HepG2 (cell line): ENCODE measurements around the gene SEC31B. TPM values are rescaled to one million over a fixed set of nuclear protein-coding genes. Genes with fewer than 3 reads are reported as not detected.

Experiments
- ATAC-seq: fragments of 200-7000 bp; cut with Tn5 transposase; 3 replicates; pipeline ENCODE4 v1.9.1; 2020; ENCODE audit warnings: mild to moderate bottlenecking, moderate library complexity
- BruUV-seq: library from RNA; stranded (reverse); fragments of 400-500 nt; replicated peaks from 2 replicates; lab custom pipeline; 2021; lab: Mats Ljungman, UMichigan
- CTCF ChIA-PET: fragments of 300-600 bp; formaldehyde crosslinking; extraction: SDS; loops from one replicate; lab custom pipeline; 2021; ENCODE audit warnings: low total read pairs, inconsistent platforms, low intra/inter-chr PET ratio; lab: Yijun Ruan, JAX
- POLR2A ChIA-PET: fragments of 350-600 bp; sonication (Branson Sonifier 250); formaldehyde crosslinking; loops from one replicate; lab custom pipeline; 2020; ENCODE audit warnings: antibody characterized with exemption, inconsistent platforms; lab: Yijun Ruan, JAX
- DNase-seq: peaks from one replicate; pipeline ENCODE4 v3.0.0-alpha.2; 2015; ENCODE audit warnings: low spot score
- FAIRE-seq: peaks from 3 replicates; lab custom pipeline; 2011; peaks lifted over from hg19 to GRCh38; lab: Jason Lieb, UNC
- H2AFZ ChIP-seq: one replicate; pipeline ENCODE4 v1.6.1; 2011; ENCODE audit warnings: low read length, inconsistent platforms
- H3K27ac ChIP-seq: fragments of 300-600 bp; 3 replicates; pipeline ENCODE4 v1.8.0; 2011; ENCODE audit warnings: mixed run types, mild to moderate bottlenecking, mixed read lengths, low read length, inconsistent platforms; ENCODE audit not compliant: insufficient read depth; ENCODE audit errors: extremely low read length
- H3K27me3 ChIP-seq, 2 experiments: fragments of 200-600 bp in 1 of 2; 2 replicates in 1 of 2; 3 replicates in 1 of 2; pipeline versions ENCODE4 v1.6.0 to v1.8.0; 2011; ENCODE audit warnings: low read length in 2 of 2, mild to moderate bottlenecking in 2 of 2, moderate library complexity in 2 of 2, inconsistent platforms in 1 of 2; ENCODE audit not compliant: insufficient read depth in 2 of 2, control insufficient read depth in 1 of 2
- H3K36me3 ChIP-seq, 2 experiments: fragments of 200-600 bp in 1 of 2; replicated peaks in 1 of 2; 2 replicates in 1 of 2; 3 replicates in 1 of 2; pipeline versions ENCODE4 v1.5.1 to v1.8.0; 2011; ENCODE audit warnings: low read length in 2 of 2, inconsistent platforms in 1 of 2; ENCODE audit not compliant: insufficient read depth in 2 of 2, control insufficient read depth in 1 of 2
- H3K4me1 ChIP-seq: 2 replicates; pipeline ENCODE4 v1.5.1; 2012; ENCODE audit warnings: low read length, inconsistent platforms; ENCODE audit not compliant: insufficient read depth
- H3K4me2 ChIP-seq: 2 replicates; pipeline ENCODE4 v1.6.0; 2011; ENCODE audit warnings: low read depth, low read length, inconsistent platforms
- H3K4me3 ChIP-seq, 3 experiments: fragments of 200-600 bp in 1 of 3; sonication (generic), shearing (Covaris generic) in 1 of 3; replicated peaks in 1 of 3; 2 replicates each; pipeline ENCODE4 v1.5.1; 2011 to 2016; ENCODE audit warnings: low read length in 3 of 3, inconsistent platforms in 2 of 3, low read depth in 2 of 3, mild to moderate bottlenecking in 2 of 3, control low read depth in 1 of 3, mixed read lengths in 1 of 3; ENCODE audit not compliant: insufficient read depth in 1 of 3
- H3K79me2 ChIP-seq: one replicate; pipeline ENCODE4 v1.6.1; 2011; ENCODE audit warnings: low read length, inconsistent platforms; ENCODE audit not compliant: insufficient read depth
- H3K9ac ChIP-seq: 2 replicates; pipeline ENCODE4 v1.6.0; 2011; ENCODE audit warnings: mild to moderate bottlenecking, low read depth, low read length, inconsistent platforms; ENCODE audit not compliant: insufficient read depth
- H3K9me3 ChIP-seq: 2 replicates; pipeline ENCODE4 v1.5.1; 2012; ENCODE audit warnings: mild to moderate bottlenecking, low read length
- H4K20me1 ChIP-seq: 2 replicates; pipeline ENCODE4 v1.6.0; 2011; ENCODE audit warnings: inconsistent platforms, mild to moderate bottlenecking, low read length, moderate library complexity; ENCODE audit not compliant: insufficient read depth
- AFF4 ChIP-seq: sonication (generic); formaldehyde crosslinking; IDR thresholded peaks from 2 replicates; pipeline ENCODE4 v1.4.0; 2020; ENCODE audit warnings: missing genetic modification reagents
- AHR ChIP-seq: IDR thresholded peaks from 2 replicates; pipeline ENCODE4 v1.6.1; 2018; ENCODE audit warnings: missing genetic modification reagents, missing compliant biosample characterization
- ARID2 ChIP-seq: sonication (generic); formaldehyde crosslinking; IDR thresholded peaks from 2 replicates; pipeline ENCODE4 v1.8.1; 2022; ENCODE audit warnings: mild to moderate bottlenecking, missing genetic modification reagents, borderline replicate concordance
- GATAD2A ChIP-seq: IDR thresholded peaks from 2 replicates; pipeline ENCODE4 v1.6.1; 2016
- GLMP ChIP-seq: sonication (generic); formaldehyde crosslinking; IDR thresholded peaks from 2 replicates; pipeline ENCODE4 v1.9.0; 2021; ENCODE audit warnings: missing genetic modification reagents, mild to moderate bottlenecking, borderline replicate concordance
- HNRNPH1 ChIP-seq: fragments of 200-400 bp; formaldehyde crosslinking; optimal IDR thresholded peaks from 2 replicates; pipeline ENCODE3; 2017; ENCODE audit warnings: mild to moderate bottlenecking, low read depth, low read length
- NFKBIZ ChIP-seq: IDR thresholded peaks from 2 replicates; pipeline ENCODE4 v1.6.1; 2018; ENCODE audit warnings: missing genetic modification reagents, missing compliant biosample characterization
- NKX3-1 ChIP-seq: sonication (generic); formaldehyde crosslinking; IDR thresholded peaks from 2 replicates; pipeline ENCODE4 v1.5.0; 2020; ENCODE audit warnings: missing genetic modification reagents
- PHF5A ChIP-seq: IDR thresholded peaks from one replicate; pipeline ENCODE4 v1.6.1; 2018; ENCODE audit warnings: low read depth, missing genetic modification reagents; ENCODE audit not compliant: unreplicated experiment
- RCOR2 ChIP-seq: IDR thresholded peaks from 2 replicates; pipeline ENCODE4 v1.6.1; 2016; ENCODE audit warnings: missing biosample characterization, missing genetic modification reagents
- SPEN ChIP-seq: sonication (generic); formaldehyde crosslinking; IDR thresholded peaks from 2 replicates; pipeline ENCODE4 v1.5.1; 2020; ENCODE audit warnings: low read depth, mild to moderate bottlenecking, missing genetic modification reagents
- THAP8 ChIP-seq: sonication (generic); formaldehyde crosslinking; IDR thresholded peaks from 2 replicates; pipeline ENCODE4 v1.5.1; 2020; ENCODE audit warnings: missing genetic modification reagents, mild to moderate bottlenecking, borderline replicate concordance
- ZIK1 ChIP-seq: sonication (generic); formaldehyde crosslinking; IDR thresholded peaks from 2 replicates; pipeline ENCODE4 v1.5.0; 2020; ENCODE audit warnings: mild to moderate bottlenecking, low read depth, missing genetic modification reagents, borderline replicate concordance
- ZNF432 ChIP-seq: sonication (generic); formaldehyde crosslinking; IDR thresholded peaks from 2 replicates; pipeline ENCODE4 v1.5.0; 2020; ENCODE audit warnings: missing genetic modification reagents, mild to moderate bottlenecking, borderline replicate concordance
- ZNF557 ChIP-seq: sonication (generic); formaldehyde crosslinking; IDR thresholded peaks from 2 replicates; pipeline ENCODE4 v1.4.0; 2020; ENCODE audit warnings: missing genetic modification reagents
- ZNF569 ChIP-seq: sonication (generic); formaldehyde crosslinking; IDR thresholded peaks from 2 replicates; pipeline ENCODE4 v1.5.0; 2020; ENCODE audit warnings: mild to moderate bottlenecking, missing genetic modification reagents, moderate library complexity, borderline replicate concordance
- WGBS: methylation state at CpG from one replicate; pipeline ENCODE4 v1.1.6; 2017; ENCODE audit warnings: low lambda C conversion rate; 5-methylcytosine and 5-hydroxymethylcytosine counted together
- in situ Hi-C: cut with HindIII; loops from 2 replicates; pipeline ENCODE4 v1.10.0; 2017; ENCODE audit warnings: low pct_unique_long_range_greater_than_20kb; ENCODE audit not compliant: extremely low pct_ligation_motif_present
- intact Hi-C: fragments of 100-400 bp; cut with micrococcal nuclease; formaldehyde crosslinking; loops from one replicate; pipeline ENCODE4 v1.10.0; 2022; ENCODE audit not compliant: unreplicated experiment
- polyA plus RNA-seq, 8 experiments: library from polyadenylated mRNA; depleted of rRNA in 3 of 8; stranded (reverse) in 7 of 8; unstranded in 1 of 8; fragments of >200 nt; fragmentation: Illumina TruSeq in 4 of 8; extraction: Trizol in 4 of 8; gene quantifications; 2 replicates each; pipeline versions ENCODE4 v1.2.1 to v1.2.3, GENCODE V29; 2011 to 2016; ENCODE audit warnings: low read depth in 4 of 8, missing spikeins in 1 of 8, mixed read lengths in 1 of 8; ENCODE audit not compliant: insufficient read depth in 1 of 8
- total RNA-seq, 5 experiments: library from RNA; depleted of rRNA; stranded (reverse); fragments of >200 nt; fragmentation: Illumina TruSeq; extraction: Trizol; gene quantifications; 2 replicates each; pipeline ENCODE4 v1.2.3, GENCODE V29; 2016; ENCODE audit warnings: low read depth in 1 of 5
- TF ChIP-seq, protein P1 (sequence below): sonication (generic); formaldehyde crosslinking; IDR thresholded peaks from 2 replicates; pipeline ENCODE4 v1.8.0; 2022; ENCODE audit warnings: missing genetic modification reagents, mild to moderate bottlenecking, inconsistent platforms, borderline replicate concordance

The SEC31B gene
- total and polyA plus RNA-seq, 2 of the 13 experiments (the other 11 are each of a cell fraction or from before 2014, with no cell fraction given), result 2.0 to 8.3 TPM

- Histone ChIP-seq H3K9ac (no peak overlapping the region), H3K36me3 (peaks cover 4 to 28% of the 10 kb centered on the region in 2 experiments), H3K27me3 (no peaks in the 10 kb centered on the region; a peak in 1 of 5 replicates), H3K27ac (no peak overlapping the region), H4K20me1 (no peaks in the 10 kb centered on the region), H3K4me3 (no peak overlapping the region), H2AFZ (no peak overlapping the region), H3K79me2 (peaks cover 9% of the 10 kb centered on the region), H3K4me1 (peaks cover 22% of the 10 kb centered on the region), H3K4me2 (no peak overlapping the region), H3K9me3 (no peaks in the 10 kb centered on the region)
- in situ Hi-C loops, result no loop called here
- ATAC-seq (no peak), DNase-seq (no peak), FAIRE-seq (no peak)
- CTCF ChIA-PET, result no interaction called here
- WGBS, result 97% methylated on average over 6 of the region's 6 CpGs
- TF ChIP-seq ZNF569, result no peak
- no peak for TF ChIP-seq ZIK1 (CRISPR knock-in tag)
- TF ChIP-seq RCOR2 (CRISPR knock-in tag), result no peak
- TF ChIP-seq NFKBIZ (CRISPR knock-in tag), result no peak
- no peak for TF ChIP-seq NKX3-1
- TF ChIP-seq GATAD2A (CRISPR knock-in tag), result no peak
- no peak for TF ChIP-seq ZNF557
- TF ChIP-seq, protein P1, sequence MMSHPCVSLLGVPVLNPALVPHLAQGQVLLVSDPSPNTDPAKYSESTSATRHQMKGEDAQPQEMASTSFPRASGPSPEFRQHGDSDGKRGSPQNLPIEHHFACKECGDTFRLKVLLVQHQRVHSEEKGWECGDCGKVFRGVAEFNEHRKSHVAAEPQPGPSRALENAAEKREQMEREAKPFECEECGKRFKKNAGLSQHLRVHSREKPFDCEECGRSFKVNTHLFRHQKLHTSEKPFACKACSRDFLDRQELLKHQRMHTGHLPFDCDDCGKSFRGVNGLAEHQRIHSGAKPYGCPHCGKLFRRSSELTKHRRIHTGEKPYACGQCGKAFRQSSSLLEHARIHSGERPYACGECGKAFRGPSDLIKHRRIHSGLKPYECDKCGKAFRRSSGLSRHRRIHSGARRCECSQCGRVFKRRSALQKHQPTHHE (CRISPR knock-in tag), result no peak
- TF ChIP-seq AFF4 (CRISPR knock-in tag), result no peak
- TF ChIP-seq HNRNPH1, result no peak
- no peak for TF ChIP-seq ARID2
- TF ChIP-seq PHF5A, result no peak
- TF ChIP-seq AHR (CRISPR knock-in tag), result no peak
- no peak for TF ChIP-seq ZNF432 (CRISPR knock-in tag)
- no peak for TF ChIP-seq SPEN (CRISPR knock-in tag)
- no peak for TF ChIP-seq GLMP (CRISPR knock-in tag)
- TF ChIP-seq THAP8 (CRISPR knock-in tag), result no peak
- BruUV-seq, result no TSS peak
- intact Hi-C loops, result no loop called here
- POLR2A ChIA-PET, result no interaction called here
These were observed 4.5 kb upstream of the SEC31B start for GRCh38 chr10:100524206-100524605.
